Testis (tissue), 2 donors: Measurements from ENCODE around the gene NDUFAF3.

Experiments
- POLR2A ChIP-seq: fragments of 450-650 bp; IDR thresholded peaks from one replicate; pipeline ENCODE4 v1.6.1; 2017; ENCODE audit warnings: antibody characterized with exemption, mild to moderate bottlenecking, moderate library complexity
- TF ChIP-seq, protein P1 (sequence below), 3 experiments: fragments of 450-650 bp in 2 of 3; fragments of 200-600 bp in 1 of 3; sonication (generic) in 1 of 3; IDR thresholded peaks; one replicate each; pipeline ENCODE4 v1.5.1; 2016 to 2019; ENCODE audit warnings: antibody characterized with exemption in 3 of 3, mild to moderate bottlenecking in 2 of 3, moderate library complexity in 1 of 3

DNA sequence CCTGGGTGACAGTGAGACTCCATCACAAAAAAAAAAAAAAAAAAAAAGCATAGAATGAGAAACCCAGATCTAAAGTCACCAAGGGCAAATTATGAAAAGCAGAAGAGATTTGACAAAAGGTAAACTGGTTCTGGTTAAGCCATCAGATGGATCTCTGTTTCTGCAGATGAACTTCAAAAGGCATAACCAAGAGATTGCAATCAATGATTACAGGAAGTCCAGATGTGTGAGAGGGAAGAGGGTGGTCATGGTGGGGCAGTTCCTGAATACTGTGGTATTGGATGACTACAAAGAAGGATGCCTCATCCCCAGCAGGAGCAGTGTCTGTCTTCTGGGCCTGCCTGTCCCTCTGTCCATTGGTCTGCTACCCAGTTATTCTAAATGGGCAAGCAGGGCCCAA, 28.1 kb upstream of the NDUFAF3 start:
- TF ChIP-seq, protein P1, sequence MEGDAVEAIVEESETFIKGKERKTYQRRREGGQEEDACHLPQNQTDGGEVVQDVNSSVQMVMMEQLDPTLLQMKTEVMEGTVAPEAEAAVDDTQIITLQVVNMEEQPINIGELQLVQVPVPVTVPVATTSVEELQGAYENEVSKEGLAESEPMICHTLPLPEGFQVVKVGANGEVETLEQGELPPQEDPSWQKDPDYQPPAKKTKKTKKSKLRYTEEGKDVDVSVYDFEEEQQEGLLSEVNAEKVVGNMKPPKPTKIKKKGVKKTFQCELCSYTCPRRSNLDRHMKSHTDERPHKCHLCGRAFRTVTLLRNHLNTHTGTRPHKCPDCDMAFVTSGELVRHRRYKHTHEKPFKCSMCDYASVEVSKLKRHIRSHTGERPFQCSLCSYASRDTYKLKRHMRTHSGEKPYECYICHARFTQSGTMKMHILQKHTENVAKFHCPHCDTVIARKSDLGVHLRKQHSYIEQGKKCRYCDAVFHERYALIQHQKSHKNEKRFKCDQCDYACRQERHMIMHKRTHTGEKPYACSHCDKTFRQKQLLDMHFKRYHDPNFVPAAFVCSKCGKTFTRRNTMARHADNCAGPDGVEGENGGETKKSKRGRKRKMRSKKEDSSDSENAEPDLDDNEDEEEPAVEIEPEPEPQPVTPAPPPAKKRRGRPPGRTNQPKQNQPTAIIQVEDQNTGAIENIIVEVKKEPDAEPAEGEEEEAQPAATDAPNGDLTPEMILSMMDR (IDR thresholded peaks at IDR 0.05), result no peak
- TF ChIP-seq POLR2A, result no peak
